Inflammatory macrophage treated with lipopolysaccharide for 1 hour (primary cell): Measurements from ENCODE around the gene NDUFB2.

Experiments
- DNase-seq, 2 donors: peaks; one replicate each; pipeline ENCODE4 v3.0.0-alpha.2; 2020 to 2022

The NDUFB2 gene

DNA sequence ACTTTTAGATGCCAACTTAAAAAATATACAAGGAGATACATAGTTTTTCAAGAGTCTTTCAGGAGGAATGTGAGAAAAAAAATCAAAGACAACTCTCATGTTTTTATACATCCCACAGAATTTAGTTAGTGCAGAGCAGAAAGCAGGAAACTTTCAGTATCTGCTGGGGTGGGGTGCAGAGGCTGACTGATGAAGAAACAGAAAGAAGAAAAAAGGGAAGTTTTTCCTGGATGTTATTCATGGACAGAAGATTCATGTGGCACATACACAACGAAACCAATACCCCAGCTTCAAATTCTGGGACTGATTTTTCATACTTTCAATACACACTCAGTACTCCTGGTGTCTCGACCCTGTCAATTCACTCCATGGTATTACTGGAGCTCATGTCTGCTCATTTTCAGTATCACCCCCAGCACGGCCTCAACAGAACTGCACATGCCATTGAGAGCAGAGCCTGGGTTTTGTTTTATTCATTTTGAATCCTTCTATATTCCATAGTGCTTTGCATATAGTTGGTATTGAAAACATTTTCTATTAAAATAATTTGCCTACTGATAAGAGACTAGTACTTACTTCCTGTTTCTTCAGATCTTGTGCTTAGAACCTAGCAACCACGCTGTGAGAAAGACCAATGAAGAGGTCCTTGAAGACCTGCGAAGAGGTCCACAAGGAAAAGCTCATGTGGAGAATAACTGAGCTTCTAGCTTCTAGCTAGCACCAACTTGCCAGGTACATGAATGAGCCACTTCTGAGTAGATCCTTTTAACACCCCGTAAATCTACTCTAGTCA is 49.0 kb downstream of the NDUFB2 start:
- DNase-seq: peak; percentile 30 to 49

DNA sequence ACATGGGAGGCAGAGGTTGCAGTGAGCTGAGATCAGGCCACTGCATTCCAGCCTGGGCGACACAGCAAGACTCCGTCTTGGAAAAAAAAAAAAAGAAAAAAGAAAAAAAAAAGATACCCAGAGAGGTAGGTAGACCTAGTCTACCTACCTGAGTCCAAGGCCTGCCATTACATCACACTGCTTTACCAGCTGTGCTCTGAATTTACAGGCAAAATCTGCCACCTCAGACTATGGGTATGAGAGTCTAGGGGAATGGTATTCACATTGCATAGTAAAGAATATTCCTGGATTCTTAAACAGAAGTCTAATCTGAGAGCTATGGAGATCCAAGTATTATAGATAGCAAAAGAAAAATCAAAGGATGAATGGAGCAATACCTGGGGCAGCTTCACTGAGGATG is 50.2 kb downstream of the NDUFB2 start:
- DNase-seq: no peak

DNA sequence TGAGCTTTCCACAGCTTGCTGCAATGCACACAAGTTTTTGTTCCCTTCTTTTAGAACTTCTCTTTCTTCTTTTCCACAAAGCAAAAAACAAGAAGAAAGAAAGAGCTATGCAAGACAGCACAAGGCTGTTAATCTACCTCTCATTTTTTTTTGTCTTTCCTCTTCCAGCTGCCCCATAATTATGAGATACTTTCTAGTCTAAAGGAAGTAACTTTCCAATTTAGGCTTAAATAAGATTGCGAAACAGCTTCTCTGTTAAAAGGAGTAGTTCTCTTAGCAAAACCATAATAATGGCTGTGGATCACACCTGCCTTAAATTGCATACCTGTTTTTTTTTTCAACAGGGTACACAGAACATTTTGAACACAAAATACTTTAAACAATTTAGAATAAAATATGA is 56.0 kb downstream of the NDUFB2 start:
- DNase-seq: peak in 1 of 2 donors; percentile 22

DNA sequence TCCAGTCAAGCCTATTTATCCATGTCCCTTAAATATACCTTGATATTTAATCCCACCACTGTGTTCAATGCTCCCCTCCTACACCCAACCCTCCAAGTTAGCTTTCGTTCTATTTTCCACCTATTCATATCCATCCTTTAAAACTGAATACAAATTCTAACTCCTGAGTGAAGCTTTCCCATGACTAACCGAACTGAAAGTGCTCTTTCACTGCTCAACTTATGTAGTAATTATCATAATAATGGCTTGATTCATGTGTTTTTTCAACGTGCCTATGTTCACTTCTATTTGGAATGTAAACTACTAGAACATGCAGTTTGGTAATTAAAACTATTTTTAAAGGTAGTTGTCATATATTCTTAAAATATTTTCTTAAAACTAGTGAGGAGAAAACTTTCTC is 58.0 kb downstream of the NDUFB2 start:
- no peak for DNase-seq
